22Rv1 (cell line): ENCODE measurements around the gene KIF17.

Source experiments
- H3K27ac ChIP-seq: fragments of 450-650 bp; 2 replicates; pipeline ENCODE4 v1.5.1; 2017
- ZFX ChIP-seq: fragments of 450-650 bp; IDR thresholded peaks from 2 replicates; pipeline ENCODE4 v1.6.1; 2017; ENCODE audit warnings: antibody characterized with exemption, borderline replicate concordance
- TF ChIP-seq, protein P1 (sequence below): fragments of 450-650 bp; IDR thresholded peaks from 2 replicates; pipeline ENCODE4 v1.5.1; 2017; ENCODE audit warnings: mild to moderate bottlenecking

KIF17 gene

DNA sequence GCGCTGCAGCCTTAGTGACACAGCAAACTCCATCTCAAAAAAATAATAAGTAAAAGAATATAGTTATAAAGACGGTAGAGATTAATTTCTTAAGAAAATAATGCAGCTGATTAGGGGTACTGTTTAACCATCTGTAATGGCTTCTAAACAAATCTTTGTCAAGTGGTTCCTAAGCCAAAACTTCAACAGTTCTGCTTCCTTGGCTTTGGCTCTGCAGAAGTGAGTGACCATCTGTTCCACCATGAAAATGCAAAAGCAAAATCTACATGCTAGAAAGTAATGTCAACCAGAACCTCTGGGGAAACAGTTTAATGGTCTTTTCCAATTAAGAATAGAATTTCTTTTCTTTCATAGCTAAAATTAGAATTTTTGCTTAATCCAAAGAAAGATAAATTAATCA is 23.0 kb upstream of the KIF17 start:
- H3K27ac ChIP-seq: no peak overlapping the region
- no peak for TF ChIP-seq ZFX

DNA sequence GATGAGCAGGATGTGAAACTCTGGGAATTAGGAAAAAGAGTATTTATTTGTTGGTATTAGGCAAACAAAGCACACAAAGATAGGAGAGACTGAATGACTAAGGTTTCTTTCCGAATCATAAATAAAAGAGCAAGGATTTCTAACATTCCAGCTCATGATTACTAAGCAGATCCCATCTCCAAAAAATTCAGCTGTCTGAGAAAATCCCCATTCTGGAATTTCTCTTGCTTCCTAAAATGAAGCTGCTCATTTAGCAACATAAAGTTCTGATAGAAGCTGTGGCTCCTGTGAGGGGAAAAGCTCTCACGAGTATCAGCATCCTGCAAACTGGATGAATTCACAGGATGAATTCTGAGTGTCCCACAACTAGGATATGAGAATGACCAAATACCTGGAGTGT is 21.4 kb upstream of the KIF17 start:
- no peak overlapping the region for H3K27ac ChIP-seq
- no peak for TF ChIP-seq ZFX
- TF ChIP-seq, protein P1, sequence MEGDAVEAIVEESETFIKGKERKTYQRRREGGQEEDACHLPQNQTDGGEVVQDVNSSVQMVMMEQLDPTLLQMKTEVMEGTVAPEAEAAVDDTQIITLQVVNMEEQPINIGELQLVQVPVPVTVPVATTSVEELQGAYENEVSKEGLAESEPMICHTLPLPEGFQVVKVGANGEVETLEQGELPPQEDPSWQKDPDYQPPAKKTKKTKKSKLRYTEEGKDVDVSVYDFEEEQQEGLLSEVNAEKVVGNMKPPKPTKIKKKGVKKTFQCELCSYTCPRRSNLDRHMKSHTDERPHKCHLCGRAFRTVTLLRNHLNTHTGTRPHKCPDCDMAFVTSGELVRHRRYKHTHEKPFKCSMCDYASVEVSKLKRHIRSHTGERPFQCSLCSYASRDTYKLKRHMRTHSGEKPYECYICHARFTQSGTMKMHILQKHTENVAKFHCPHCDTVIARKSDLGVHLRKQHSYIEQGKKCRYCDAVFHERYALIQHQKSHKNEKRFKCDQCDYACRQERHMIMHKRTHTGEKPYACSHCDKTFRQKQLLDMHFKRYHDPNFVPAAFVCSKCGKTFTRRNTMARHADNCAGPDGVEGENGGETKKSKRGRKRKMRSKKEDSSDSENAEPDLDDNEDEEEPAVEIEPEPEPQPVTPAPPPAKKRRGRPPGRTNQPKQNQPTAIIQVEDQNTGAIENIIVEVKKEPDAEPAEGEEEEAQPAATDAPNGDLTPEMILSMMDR: no peak

DNA sequence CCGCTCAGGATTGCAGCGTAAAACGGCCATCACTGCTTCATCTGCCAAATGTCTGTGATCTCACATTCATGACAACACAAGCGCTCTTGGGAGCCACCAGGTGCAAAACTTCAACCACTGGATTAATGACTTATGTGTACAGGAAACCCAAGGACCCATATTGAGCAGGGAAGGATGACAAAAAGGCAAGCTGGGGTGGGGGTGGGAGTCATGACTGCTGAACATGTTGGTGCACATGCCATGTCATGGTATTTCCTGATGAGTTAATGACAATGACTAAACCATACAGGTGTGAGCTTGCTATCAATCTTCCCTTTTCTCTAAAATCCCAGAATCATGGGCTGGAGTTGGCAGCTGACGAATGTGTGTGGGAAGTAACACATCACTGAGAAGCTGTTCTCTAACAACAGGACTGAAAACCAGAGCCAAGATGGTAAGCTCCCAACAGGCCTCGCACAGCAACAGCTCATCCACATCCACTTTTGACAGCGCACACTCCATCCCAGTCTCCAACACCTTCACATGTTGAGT is 17.8 kb upstream of the KIF17 start:
- TF ChIP-seq, protein P1: no peak
- TF ChIP-seq ZFX: no peak

DNA sequence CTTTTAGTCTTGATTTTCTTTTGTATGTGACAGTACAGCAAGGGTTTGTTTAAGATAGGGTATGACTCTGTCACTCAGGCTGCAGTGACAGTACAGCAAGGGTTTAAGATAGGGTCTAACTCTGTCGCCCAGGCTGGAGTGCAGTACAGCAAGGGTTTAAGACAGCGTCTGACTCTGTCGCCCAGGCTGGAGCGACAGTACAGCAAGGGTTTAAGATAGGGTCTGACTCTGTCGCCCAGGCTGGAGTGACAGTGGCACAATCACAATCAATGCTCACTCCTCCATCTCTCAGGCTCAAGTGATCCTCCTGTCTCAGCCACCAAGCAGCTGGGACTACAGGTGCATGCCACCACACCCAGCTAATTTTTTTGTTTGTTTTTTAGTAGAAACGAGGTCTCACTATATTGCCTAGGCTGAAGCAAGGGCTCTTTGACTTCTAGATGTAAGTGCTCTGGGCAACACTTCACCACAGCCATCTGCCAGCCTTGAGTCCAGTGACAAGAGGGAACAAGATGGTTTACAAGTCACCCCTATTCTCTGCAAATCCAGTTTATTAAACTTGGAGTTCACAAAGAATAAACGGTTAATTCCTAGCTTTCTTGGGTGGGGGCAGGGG is 15.7 kb upstream of the KIF17 start:
- H3K27ac ChIP-seq: no peak overlapping the region

More for the DNA sequence above, 17.8 kb upstream of the KIF17 start:
- no peak overlapping the region for H3K27ac ChIP-seq

DNA sequence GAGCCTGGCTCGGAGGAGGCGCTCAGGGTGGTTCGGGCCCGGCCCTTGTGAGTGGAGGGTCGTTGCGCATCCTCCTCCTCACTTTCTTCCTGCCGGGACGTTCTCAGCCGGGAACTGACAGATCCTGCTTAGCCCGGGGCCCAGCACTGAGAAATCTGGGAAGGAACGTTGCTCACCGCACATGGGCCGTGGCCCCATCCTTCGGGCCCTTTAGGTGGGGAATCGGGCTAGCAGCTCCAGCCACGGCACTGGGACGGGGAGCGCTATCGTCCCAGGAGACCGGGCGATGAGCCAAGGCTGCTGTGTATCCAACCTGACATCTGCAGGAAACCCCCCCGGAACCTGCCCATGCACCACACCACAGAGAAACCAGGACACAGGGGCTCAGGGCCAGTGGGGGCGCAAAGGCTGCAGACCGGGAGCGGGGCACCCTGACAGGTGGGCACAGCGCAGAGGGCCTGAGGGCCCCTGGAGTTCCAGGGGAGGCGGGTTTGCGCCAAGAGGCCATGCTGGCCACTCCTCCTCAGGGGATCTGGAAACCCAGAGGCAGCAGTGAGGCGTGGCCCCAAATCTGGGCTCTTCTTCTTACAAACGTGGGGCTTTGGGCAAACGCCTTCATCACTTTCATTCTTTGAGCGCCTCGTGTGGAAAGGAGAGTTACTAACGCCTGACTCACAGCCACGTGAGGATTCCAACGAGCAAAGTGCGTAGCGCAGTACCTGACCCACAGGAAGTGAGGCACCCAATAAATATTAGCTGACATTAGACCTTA is 15.0 kb upstream of the KIF17 start, which contains the start of gene SH2D5:
Gene SH2D5 (minus strand): TSS at position 116 of the 772 bp plus-strand sequence. CDS start 4,659 bp downstream, outside the sequence.
- no peak within 1 kb of the TSS for H3K27ac ChIP-seq
- TF ChIP-seq, protein P1: peak; percentile 20; the same call in 1 of the 2 replicates
- no peak for TF ChIP-seq ZFX

More for the DNA sequence above, 15.7 kb upstream of the KIF17 start:
- TF ChIP-seq, protein P1: no peak; the same call in 1 of the 2 replicates
- no peak for TF ChIP-seq ZFX

DNA sequence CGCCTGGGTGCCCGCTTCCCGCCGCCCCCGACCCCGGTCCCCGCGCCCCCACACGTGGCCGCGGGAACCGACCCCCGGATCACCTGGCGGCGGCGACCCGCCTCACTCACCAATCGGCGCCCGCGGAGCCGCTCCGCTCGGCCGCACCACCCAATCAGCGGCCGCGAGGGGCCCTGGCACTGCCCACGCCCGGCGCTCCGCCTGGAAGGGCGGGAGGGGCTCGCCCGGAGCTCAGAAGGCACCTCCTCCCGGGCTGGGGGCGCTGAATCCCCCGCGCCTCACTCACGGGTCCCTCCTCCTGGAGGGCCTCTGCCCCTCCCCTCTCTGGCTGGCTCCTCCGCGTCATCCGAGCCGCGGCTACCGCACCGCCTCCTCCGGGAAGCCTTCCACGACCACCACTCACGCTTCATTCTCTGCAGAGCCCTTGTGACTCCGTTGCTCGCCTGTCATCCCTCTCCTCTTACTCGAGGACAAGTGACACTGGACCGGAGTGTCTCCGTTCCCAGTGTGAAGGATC is 14.3 kb upstream of the KIF17 start:
- no peak overlapping the region for H3K27ac ChIP-seq
- TF ChIP-seq, protein P1: no peak
- no peak for TF ChIP-seq ZFX

DNA sequence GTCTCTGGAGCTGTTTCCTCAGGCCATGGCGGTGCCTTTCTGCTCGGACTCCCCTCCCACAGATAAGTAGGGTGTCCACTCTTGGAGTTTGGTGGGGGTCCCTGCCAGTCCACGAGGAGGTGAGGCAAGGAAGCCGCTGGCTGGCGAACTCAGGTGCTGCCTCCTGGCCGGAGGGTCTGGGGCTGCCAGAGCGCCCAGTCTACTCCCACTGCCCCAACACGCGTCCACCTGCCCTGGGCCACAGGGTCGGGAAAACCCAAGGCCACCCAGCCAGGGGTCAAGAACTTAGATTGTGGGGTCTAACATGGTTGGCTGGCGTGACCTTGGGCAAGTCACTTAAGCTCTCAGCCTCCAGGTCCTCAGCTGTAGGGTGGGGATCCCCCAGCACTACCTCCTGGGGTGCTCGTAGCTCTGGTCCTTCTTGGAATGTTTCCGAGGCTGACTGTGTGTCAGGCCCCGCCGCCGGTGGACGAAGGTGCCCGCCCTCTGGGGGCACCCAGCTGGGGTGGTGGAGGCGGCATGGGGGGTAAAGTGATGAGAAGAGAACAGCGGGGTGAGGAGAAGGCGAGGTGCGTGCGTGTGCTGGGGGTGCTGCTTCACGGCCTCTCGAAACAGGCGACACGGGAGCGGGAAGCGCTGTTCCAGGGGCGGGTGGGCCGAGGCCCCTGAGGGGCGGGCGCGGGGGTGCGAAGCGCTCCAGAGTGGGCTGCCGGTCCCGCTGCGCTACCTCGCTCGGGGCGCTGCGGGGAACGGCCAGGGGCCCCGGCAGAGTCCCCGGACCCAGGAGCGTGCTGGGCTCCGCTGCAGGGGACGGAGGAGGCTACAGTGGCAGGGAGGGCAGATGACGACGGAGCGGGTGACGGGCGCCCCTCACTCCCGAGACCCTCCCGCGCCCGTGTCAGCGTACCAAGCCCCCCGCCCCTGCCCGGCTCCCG is 13.5 kb upstream of the KIF17 start:
- no peak overlapping the region for H3K27ac ChIP-seq
- TF ChIP-seq ZFX: no peak
- TF ChIP-seq, protein P1: no peak
